DMS 273 (cell line): ENCODE measurements around the gene ITGA3.

Experiments
- DNase-seq: peaks from one replicate; lab custom pipeline; 2025; ENCODE audit not compliant: unreplicated experiment; lab: John Stamatoyannopoulos, UW

ITGA3 gene

DNA sequence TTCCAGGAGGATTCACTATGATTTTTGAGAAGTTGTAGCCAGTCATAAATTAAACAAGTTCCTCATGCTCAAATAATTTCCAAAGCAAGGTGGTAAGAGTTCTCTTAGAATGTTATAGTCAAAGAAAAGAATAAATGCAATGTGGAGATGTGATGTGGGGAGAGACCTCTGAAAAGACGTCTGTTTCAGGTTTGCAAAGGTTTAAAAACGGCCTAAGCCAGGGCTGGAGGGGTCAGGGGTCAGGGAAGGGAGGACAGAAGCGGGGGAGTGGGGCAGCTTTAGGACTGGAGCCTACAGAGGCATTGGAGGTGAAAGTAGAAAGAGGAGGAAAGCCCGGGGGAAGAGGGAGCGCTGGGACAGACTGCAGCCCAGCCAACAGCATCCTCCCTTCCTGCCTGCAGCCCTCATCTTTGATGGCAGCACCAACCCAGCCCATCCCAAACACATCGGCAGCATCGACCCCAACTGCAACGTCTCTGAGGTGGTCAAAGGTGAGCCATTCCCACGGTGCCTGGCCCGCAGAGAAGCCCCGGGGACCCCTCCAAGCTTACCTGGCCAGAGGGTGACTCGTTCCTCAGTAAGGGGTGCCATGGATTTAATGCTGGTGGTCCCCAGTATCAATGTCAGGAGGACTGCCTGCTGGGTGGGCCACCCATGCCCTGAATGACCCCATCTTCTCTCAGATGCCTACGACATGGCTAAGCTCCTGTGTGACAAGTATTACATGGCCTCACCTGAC is 50.7 kb downstream of the ITGA3 start:
- no peak for DNase-seq

DNA sequence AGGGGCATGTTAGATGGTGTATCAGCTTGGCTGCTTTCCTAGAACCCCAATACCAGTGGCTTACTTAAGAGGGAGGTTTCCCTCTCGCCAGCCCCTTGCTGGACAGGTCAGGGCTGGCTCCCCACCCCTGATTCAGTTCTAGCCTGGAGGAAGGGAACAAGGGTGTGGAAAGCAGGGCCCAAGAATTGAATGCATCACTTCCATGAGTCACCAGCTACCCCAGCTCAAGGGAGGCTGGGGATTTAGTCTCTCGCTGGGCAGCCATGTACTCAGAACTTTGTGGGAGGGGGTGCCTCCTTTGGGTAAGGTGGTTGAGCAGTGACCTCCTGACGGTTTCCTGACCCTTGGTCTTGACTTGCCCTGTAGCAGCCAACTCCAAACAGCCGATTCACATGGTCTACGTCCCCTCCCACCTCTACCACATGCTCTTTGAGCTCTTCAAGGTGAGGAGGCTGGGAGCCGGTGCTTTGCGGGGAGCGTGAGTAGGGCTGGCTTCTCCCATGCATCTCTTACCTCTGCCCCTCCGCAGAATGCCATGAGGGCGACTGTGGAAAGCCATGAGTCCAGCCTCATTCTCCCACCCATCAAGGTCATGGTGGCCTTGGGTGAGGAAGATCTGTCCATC is 52.0 kb downstream of the ITGA3 start:
- DNase-seq: no peak

DNA sequence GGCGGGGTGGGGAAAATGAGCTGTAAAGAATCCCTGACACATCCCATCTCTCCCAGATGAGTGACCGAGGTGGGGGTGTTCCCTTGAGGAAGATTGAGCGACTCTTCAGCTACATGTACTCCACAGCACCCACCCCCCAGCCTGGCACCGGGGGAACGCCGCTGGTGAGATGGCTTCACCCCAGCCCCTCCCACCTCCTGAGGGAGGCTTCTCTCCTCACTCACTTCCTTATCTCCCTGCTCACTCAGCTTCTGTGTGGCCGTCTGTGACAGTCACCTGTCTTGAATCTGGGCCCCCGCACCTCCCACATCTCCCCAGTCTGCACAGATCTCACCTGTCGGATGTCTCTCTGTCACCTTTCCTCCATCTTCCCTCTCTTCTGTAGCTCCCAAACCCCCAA is 52.6 kb downstream of the ITGA3 start:
- DNase-seq: no peak

DNA sequence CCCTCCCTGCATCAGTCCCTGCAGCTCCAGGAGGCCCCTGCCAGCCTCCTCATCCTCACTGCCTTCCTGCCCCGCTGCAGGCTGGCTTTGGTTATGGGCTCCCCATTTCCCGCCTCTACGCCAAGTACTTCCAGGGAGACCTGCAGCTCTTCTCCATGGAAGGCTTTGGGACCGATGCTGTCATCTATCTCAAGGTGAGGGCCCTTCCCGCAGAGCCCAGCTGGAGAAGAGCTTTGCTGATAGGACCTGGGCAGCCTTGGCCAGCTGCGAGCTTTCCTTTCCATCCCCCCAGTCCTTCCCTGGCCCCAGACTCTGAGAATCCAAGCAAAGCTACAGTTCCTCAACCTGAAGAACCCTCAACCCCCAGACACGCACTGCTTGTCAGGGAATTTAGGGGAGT is 53.3 kb downstream of the ITGA3 start:
- no peak for DNase-seq

DNA sequence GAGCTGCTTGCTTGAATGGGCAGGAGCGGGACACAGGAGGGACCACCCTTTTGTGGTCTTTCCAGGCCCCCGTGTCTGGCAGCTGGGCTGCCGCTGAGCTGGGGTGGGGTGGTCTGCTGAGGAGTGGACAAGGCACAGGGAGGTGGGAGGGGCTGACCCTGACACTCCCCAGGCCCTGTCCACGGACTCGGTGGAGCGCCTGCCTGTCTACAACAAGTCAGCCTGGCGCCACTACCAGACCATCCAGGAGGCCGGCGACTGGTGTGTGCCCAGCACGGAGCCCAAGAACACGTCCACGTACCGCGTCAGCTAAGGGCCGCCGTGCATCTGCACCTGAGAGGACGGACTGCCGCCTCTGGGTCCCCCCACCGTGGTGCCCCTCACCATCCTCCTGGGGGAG is 53.9 kb downstream of the ITGA3 start:
- no peak for DNase-seq

DNA sequence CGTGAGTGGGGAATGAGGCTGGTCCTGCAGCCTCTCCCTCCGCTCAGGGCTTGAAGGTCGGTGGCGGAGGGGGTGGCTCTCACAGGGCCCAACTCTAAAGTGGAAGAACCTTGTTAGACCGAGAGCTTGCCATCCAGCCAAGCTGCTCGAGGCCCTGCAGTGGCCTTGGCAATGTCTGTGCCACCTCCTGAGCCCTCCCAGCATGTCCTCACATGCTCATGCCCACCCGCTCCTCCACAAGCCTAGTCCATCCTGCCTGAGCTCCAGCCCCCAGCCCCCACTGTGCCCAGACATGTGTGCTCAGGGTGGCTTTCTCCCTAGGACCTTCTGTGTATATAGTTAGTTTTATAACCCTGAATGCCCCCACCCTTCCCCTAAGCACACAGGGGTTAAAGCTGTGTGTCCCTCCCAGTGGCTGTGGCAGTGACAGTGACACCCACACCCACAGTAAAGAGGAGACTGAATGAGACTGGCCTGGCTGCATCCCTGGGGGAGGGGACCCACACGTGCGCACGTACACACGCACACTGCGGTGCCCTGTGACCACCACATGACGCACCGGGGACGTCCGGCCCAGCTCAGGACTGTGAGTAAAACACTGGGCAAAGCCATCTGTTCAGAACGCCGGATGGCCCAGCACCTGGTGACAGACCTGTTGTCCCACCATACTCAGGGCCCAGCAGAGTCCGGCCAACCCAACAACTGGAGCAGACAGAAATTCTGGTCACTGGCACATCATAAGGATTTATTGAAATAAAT is 54.9 kb downstream of the ITGA3 start:
- peak; percentile 65 for DNase-seq

DNA sequence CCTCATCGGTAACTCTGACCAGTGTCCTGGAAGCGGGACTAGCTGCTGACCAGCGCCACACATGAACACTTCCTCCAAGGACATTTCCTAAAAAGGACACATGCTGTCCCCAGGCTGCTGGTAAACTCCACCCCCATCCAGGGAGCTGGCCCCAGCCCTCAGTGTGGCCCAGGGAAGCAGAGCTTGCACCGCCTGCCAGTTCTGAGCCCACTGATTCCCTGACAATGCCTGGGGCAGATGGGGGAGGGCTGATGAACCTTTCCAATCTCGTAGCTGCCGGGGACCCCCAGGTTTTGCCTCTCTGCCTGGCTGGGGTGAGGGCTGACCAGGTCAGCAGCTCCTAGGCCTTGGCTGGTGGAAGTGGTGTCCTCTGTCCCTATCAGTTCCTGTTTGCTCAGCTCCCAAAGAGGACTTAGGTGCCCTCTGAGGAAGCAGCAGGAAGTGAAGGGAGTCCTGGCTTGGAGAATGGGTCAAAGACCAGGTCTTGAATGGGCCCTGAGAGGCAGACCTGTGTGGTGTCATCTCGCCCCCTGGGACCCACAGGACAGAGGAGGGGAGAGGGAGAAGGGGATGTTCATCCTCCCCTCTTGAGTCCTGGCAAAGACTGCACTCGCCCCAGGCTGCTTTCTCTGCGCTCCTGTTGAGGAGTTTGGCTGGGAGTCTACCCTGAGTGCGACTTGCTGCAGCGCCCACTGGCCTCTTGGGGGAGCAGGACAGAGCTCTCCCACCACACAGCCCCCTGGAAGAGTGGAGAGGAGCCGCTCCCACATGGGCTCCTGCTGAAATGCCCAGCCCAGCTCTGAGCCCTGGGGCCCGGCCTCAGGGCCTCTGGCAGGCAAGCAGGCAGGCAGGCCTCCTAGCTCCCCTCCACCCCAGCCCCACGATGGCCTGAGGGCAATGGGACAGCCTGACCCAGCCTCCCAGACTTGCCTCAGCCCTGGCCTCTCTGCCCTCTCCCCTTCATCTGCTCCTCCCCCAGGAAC is 56.1 kb downstream of the ITGA3 start:
- DNase-seq: peak; percentile 88

DNA sequence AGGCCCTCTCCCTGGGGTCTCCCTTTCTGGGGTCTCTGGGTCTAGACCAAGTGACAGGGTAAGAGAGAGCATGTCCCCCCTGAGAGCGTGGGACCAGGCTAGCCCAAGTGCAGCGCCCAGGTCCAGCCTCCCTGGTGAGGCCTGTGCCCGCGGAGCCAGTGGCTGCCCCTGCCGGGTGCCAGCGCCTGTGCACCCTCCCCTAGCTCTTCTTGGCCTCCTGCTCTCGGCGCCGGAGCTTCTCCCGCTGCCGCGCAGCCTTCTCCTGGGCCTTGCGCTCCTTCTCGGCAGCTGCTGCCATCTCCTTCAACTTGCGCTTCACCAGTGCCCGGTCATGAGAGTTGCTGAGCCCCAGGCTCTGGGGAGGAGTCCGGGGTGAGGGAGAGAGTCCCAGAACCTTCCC is 56.8 kb downstream of the ITGA3 start:
- DNase-seq: peak; percentile 51

DNA sequence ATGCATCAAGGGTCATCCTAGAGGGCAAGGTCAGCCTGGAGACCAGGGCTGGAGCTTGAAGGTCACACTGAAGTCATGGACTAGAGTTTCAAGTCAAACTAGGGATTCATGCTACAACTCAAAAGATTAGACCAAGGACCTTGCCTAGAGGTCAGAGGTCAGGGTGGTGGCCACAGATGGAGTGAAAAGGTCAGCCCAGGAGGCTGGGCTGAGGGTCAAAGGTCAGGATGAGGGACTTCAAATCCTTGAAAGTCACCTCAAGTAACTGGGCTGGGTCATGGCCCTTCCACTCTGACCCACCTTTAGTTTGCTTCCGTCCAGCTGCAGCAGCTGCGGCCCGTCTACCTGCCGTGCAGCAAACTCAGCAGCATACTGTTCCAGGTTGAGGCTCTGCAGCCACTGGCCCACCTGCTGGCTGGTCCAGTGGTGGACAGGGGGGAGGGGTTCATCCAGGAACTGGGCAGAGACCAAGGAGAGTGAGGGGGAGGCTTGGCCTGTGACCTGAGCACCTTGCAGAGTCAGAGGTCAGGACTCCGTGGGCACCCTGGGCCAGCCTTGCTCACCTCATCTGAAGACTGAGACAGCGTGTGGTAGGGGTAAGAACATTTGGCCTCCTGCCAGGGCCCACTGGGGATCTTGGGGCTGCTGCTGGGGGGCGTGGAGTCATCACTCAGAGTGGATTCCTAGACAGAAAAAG is 57.9 kb downstream of the ITGA3 start:
- peak; percentile 55 for DNase-seq

DNA sequence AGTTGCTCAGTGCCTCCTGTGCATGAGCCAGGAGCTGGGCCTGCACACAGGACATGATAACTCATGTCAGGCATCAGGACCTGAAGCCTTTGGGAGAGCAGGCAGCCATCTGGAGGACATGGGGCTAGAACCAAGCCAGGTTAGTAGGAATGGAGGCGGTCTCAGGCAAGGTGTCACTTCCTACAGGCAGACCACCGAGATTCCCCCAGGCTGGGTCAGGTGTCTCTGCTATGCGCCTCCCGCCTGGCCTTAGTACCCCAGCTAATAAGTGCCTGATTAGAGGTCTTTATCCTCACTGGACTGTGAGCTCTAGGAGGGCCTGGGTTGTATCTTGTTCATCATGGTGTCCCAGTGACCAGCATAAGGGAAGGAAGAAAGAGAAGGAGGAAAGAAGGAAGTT is 58.5 kb downstream of the ITGA3 start:
- peak; percentile 55 for DNase-seq

DNA sequence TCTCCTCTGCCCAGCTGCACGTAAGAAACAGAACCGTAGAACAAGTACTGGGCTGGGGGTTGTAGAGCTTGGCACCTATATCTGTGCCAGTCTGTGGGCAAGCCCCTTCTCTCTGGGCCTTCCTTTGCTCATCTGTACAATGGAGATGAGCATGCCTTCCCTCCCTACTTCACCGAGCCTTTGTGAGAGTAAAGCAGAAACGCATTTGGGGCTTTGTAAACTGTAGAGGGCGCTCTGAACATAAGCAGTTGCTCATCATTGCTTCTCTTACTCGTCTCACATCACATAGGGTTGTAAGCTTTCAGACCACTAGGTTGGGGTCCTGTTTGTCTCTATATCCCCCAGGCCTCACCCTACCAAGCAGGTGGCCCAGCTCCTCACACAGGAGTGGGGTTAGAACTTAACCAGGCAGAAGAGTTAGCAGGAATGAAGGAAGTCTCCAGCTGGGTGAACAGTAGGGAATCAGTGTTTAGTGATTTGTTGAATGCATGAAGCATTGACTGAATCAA is 59.0 kb downstream of the ITGA3 start:
- peak; percentile 89 for DNase-seq

DNA sequence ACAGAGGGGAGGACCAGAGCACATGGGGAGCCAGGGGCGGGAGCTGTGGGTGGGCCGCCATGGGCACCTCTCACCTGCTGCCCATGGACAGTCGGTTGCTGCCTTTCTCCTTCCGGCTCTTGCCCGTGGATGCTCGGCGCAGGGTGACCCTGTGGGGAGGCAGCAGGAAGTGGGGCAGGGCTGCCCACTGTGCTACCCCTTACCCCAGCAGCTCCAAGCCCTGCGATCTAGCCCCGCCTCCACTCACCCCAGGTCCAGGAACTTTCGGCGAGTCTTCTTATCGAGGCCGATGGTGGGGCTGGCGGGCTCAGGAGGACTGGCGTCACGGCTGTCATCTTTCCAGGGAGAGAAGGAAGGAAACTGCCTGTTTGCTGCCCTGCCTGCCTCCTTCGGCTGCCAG is 59.8 kb downstream of the ITGA3 start:
- no peak for DNase-seq

DNA sequence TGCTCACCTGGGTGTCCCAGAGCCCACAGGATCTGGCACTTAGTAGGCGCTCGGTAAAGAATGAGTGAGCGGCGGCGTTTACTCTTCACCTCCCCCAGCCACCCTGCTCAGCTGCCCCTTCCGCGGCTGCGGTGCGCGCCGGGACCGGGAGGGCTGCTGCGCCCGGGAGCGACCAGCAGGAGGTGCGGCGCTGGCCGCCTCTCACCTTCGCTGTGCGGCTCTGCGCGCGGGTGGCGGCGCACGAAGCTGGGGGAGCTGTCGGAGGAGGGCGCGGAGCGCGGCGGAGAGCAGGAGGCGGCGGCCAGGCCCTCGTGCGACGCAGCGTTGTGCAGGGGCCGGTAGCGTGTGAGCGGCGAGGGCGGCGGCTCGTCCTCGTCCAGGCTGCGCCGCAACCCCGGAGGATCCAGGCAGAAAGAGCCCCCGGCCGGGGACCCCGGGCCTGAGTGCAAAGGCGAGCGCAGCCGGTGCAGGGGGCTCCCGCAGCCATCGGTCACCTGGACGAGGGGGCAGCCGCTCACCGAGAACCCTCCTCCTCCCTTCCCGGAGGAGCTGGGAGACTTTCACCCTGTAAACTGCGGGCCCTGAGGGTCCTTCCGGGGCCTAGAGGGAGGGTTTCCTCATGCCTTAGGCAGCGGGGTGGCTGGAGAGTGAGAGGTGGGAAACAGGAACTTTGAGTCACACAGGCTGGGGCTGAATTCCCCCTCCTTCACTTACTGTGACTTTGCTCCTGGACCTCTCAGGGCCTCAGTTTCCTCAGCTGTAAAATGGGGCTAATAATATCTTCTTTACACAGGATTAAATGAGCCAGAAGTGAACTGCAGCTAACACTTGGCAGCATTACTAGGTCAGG is 61.5 kb downstream of the ITGA3 start:
- peak; percentile 72 for DNase-seq

DNA sequence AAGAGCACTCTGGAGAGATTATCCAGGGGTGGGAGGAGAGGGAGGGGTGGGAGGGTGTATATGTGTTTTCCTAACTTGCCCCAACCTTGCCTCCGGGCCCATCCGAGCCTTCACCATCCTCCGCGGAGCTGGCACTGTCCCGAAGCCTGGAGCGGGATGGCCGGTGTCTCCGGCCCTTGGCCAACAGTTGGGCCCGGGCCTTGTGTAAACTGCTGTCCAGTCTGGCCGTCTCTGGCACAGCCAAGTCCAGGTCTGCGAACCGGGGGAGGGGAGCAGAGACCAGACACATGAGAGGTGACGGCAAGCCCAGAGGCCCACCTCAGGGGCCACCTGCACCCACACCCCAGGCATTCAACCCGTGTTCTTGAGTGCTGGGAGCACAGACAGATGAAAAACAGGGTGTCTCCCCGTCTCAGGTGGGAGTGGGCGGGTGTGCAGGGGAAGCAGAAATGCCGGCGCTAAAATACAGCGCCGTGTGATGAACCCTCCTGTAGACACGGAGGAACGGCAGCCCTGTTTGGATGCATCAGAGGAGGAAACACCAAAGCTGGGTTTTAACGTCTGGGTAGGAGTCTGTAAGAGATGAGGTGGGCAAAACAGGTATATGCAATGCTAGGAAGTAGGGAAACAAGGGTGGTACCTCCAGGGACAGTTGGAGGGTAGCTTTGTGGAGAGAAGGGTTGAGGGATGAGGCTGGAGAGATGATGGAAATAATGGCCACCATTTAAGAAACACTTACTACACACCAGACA is 62.3 kb downstream of the ITGA3 start:
- DNase-seq: no peak

DNA sequence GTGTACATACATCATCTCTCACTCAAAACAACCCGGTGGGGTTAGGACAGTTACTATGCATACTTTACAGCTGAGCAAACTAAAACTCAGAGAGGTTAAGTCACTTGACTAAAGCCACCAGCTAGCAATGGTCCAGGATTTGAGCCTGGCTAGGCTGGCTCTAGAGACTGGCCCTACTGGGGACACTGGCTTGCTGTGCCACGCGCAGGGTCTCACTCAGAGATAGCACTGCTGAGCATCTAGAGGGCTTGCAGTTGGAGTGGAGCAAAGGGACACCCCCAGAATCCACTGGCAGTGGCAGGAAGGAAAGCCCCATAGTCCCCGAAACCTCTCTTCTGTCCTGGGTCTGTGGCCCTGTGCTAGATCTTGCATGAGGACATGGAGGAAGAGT is 62.9 kb downstream of the ITGA3 start:
- no peak for DNase-seq

DNA sequence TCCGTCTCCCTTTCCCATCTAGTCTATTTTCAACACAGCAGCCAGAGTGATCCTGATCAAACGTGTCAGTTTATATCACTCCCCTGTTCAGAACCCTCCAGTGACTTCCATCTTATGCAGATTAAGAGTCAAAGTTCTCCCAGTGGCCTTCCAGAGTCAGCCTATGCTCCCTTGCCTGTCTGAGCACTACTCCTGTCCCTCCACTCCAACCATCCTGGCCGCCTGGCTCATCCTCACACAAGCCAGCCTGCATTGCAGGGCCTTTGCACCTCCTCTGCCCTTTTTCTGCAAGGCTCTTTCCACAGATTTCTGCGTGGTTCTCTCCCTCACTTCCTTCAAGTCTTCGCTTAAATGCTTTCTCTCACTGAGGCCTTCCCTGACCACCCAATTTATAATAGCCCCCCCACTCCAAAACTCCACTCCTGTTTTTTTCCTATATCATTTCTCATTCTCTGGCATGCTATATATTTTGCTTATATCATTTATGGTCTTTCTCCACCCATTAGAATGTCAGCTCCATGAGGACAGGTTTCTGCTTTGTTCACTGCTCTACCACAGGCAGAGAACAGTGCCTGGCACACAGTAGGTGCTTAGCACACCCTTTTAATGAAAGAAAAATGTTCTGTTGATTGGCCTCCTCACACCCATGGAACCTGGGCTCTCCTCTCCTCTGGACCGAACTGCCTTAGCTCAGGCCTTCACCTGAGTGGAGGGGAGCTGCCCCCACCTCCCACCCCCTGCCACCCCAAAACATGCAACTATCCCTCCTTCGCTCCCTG is 64.8 kb downstream of the ITGA3 start:
- no peak for DNase-seq

DNA sequence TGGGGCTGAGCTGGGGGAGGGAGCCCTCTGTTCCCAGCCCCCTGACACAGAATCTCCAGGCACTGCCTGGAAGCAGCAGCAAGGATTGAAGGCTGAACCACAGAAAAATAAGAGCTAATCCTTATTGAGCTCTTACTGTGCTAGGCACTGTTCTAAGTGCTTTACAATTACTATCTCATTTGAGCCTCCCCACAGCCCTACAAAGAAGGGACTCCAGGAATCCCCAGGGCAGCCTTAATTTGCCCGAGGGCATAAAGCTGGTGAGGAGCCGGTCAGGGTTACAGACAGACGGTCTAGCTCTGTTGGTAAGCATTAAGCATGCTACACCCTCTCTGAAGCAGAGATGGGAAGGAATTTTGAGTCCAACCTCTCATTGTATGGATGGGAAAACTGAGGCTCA is 67.0 kb downstream of the ITGA3 start:
- no peak for DNase-seq
